Measurements from ENCODE around the gene OSGEP. TPM values are rescaled to one million over a fixed set of nuclear protein-coding genes. Genes with fewer than 3 reads are reported as not detected.

The OSGEP gene
- total RNA-seq: 10 to 100 TPM; 54.2 to 71.7 TPM

DNA sequence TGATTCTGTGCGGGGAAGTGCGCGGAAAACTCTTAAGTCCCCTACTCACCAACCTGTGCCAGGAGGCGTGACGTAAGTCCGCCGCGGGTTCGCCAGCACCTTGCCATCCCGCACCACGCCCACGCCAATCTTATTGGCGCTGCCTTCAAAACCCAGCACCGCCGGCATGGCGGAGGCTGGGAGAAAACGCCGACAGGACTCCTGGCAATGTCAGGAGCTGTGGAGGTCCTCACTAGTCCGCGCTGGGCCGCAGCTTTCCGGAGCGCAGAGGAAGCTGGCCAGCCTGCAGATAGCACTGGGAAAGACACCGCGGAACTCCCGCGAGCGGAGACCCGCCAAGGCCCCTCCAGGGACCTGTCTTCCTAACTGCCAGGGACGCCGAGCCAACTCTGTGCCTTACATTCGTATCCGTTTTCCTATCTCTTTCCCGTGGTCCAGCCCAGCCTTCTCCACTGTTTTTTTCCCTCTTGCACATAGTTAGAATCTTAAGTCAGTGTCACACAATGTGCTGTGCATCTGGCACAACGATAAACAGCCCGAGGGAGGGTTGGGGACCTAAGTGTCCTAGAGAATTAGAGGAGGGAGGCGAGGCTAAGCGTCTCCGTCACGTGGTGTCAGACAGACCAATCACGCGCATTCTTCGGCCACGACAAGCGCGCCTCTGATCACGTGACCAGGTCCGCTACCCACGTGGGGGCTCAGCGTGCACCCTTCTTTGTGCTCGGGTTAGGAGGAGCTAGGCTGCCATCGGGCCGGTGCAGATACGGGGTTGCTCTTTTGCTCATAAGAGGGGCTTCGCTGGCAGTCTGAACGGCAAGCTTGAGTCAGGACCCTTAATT, at the start of gene OSGEP, which contains the start of gene APEX1:
OSGEP (minus strand) TSS at position 297 of the 839 bp plus-strand sequence; CDS start at position 168, 129 bp downstream.
APEX1 (plus strand) TSS at position 711 of the 839 bp plus-strand sequence. CDS start 420 bp downstream, outside the sequence.
- intact Hi-C loops (cut with DNase I): loop anchor here (1.0 to 2.0 kb wide), 2 partner anchors 41 to 112 kb away; partner anchors contain the start of genes PARP2 and TEP1
- no peaks in the 10 kb centered on the region for H3K4me1 ChIP-seq (replicated peaks)

DNA sequence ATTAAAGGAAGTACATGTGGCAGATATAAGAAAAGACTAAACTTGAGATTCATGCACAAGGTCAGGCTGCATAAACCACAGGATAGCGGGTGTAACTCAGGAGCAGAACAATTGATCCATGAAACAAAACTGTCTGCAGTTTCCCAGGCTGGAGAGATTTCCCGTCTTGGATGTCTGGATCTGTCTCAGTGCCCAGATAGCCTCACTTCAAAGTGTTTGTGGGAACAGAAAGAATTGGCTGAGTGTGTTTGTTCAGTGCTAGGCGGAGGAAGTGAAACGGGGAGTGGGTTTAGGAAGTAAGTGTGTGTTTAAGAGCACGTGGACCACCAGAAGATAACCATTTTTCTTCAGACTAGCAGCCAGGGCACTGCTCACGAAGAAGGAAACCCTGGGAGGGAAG, 49.3 kb upstream of the OSGEP start:
- TF ChIP-seq, protein P1, sequence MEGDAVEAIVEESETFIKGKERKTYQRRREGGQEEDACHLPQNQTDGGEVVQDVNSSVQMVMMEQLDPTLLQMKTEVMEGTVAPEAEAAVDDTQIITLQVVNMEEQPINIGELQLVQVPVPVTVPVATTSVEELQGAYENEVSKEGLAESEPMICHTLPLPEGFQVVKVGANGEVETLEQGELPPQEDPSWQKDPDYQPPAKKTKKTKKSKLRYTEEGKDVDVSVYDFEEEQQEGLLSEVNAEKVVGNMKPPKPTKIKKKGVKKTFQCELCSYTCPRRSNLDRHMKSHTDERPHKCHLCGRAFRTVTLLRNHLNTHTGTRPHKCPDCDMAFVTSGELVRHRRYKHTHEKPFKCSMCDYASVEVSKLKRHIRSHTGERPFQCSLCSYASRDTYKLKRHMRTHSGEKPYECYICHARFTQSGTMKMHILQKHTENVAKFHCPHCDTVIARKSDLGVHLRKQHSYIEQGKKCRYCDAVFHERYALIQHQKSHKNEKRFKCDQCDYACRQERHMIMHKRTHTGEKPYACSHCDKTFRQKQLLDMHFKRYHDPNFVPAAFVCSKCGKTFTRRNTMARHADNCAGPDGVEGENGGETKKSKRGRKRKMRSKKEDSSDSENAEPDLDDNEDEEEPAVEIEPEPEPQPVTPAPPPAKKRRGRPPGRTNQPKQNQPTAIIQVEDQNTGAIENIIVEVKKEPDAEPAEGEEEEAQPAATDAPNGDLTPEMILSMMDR (IDR thresholded peaks at IDR 0.05): no peak
- H3K4me3 ChIP-seq: no peak overlapping the region
- no peaks in the 10 kb centered on the region for H3K36me3 ChIP-seq
- no peaks in the 10 kb centered on the region for H3K4me1 ChIP-seq (replicated peaks)
- no peak overlapping the region for H3K27ac ChIP-seq
- H3K27me3 ChIP-seq (replicated peaks; ENCODE audit: insufficient read depth): no peaks in the 10 kb centered on the region
- DNase-seq (ENCODE audit: low spot score): no peak
- WGBS: 29% methylated on average over 6 of the region's 6 CpGs
- no peaks in the 10 kb centered on the region for H3K9me3 ChIP-seq
- intact Hi-C loops (cut with DNase I): no loop called here

More for the DNA sequence above, at the start of gene OSGEP, which contains the start of gene APEX1:
- H3K27me3 ChIP-seq (replicated peaks; ENCODE audit: insufficient read depth): no peaks in the 10 kb centered on the region
- peak; percentile 99 for DNase-seq (ENCODE audit: low spot score)
- no peaks in the 10 kb centered on the region for H3K9me3 ChIP-seq
- H3K4me3 ChIP-seq: peak within 1 kb of the TSS; percentile 72 to 85
- H3K27ac ChIP-seq: peak within 1 kb of the TSS; percentile 95 to 97
- peaks cover under 1 to 19% of the 10 kb centered on the region in 2 donors for H3K36me3 ChIP-seq
- WGBS: under 1% methylated on average over 56 of the region's 56 CpGs
- TF ChIP-seq POLR2A (IDR thresholded peaks at IDR 0.05) (peak; percentile 65), POLR2AphosphoS5 (IDR thresholded peaks at IDR 0.05) (peak; percentile 98)
- TF ChIP-seq, protein P1 (IDR thresholded peaks at IDR 0.05): peak in 2 of 4 experiments; percentile 15 to 25

DNA sequence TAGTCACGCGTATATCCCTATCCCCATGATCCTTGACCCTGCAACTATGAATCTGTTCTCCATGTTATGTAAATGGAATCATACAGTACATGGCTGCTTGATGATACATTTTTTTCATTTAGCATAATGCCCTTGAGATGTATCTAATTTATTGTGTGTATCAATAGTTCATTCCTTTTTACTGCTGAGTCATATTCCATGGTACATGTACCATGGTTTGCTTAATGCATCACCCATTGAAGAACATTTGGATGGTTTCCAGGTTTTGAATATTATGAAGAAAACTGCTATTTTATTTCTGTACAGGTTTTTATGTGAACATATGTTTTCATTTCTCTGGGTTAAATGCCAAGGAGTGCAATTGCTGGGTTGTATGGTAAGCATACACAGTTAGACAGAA, 46.7 kb upstream of the OSGEP start:
- no peak for DNase-seq (ENCODE audit: low spot score)
- Histone ChIP-seq H3K27ac (no peak overlapping the region), H3K4me1 (replicated peaks) (no peaks in the 10 kb centered on the region), H3K4me3 (no peak overlapping the region), H3K27me3 (replicated peaks; ENCODE audit: insufficient read depth) (no peaks in the 10 kb centered on the region), H3K9me3 (no peaks in the 10 kb centered on the region), H3K36me3 (no peaks in the 10 kb centered on the region)
- intact Hi-C loops (cut with DNase I): no loop called here
- TF ChIP-seq POLR2A (IDR thresholded peaks at IDR 0.05) (no peak), POLR2AphosphoS5 (IDR thresholded peaks at IDR 0.05) (no peak)
- TF ChIP-seq, protein P1 (IDR thresholded peaks at IDR 0.05): no peak
- 100% methylated on average over 2 of the region's 2 CpGs for WGBS

DNA sequence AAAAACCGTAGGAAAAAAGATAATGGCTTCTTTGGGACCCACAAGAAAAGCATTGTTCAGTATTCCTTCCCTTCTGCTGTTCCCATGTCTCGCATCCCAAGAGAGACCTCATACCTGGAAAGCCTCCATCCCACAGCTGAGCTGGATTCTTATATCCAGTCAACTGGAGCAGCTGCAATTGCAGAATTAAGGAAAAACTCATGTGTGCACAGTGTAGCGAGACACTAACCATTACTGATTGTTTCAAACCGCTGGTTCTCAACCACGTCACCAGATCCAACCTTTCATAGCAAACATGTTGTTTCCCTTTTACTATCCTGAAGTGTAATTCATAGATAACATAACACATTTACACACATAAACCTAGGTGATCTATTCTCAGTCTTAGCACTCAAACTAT, 45.3 kb upstream of the OSGEP start:
- Histone ChIP-seq H3K36me3 (no peaks in the 10 kb centered on the region), H3K4me1 (replicated peaks) (no peaks in the 10 kb centered on the region), H3K27me3 (replicated peaks; ENCODE audit: insufficient read depth) (no peaks in the 10 kb centered on the region), H3K27ac (no peak overlapping the region), H3K4me3 (no peak overlapping the region), H3K9me3 (no peaks in the 10 kb centered on the region)
- intact Hi-C loops (cut with DNase I): no loop called here
- 89% methylated on average over 5 of the region's 5 CpGs for WGBS
- DNase-seq (ENCODE audit: low spot score): no peak
- TF ChIP-seq, protein P1 (IDR thresholded peaks at IDR 0.05): no peak
- TF ChIP-seq POLR2AphosphoS5 (IDR thresholded peaks at IDR 0.05) (no peak), POLR2A (IDR thresholded peaks at IDR 0.05) (no peak)
